OCI-LY1 (cell line): ENCODE results near the gene DCST2.

Experiments used
- H2AFZ ChIP-seq: fragments of 200-600 bp; sonication (generic), shearing (Covaris generic); 2 replicates; pipeline ENCODE4 v1.6.0; 2014; ENCODE audit warnings: antibody characterized with exemption, mild to moderate bottlenecking, low read length
- H3F3A ChIP-seq: fragments of 200-600 bp; sonication (generic), shearing (Covaris generic); 2 replicates; pipeline ENCODE4 v1.6.0; 2014; ENCODE audit warnings: mild to moderate bottlenecking, antibody characterized with exemption, low read length, moderate library complexity; ENCODE audit not compliant: insufficient read depth
- H3K27ac ChIP-seq: fragments of 200-600 bp; sonication (generic); 2 replicates; pipeline ENCODE4 v1.5.1; 2014; ENCODE audit warnings: low read length, mixed run types, mild to moderate bottlenecking, low read depth; ENCODE audit not compliant: poor library complexity, severe bottlenecking
- H3K27me3 ChIP-seq: fragments of 200-600 bp; sonication (generic); 2 replicates; pipeline ENCODE4 v1.6.0; 2014; ENCODE audit warnings: antibody characterized with exemption, mild to moderate bottlenecking, low read length, moderate library complexity; ENCODE audit not compliant: insufficient read depth
- H3K36me3 ChIP-seq: fragments of 200-600 bp; sonication (generic); 2 replicates; pipeline ENCODE4 v1.6.1; 2014; ENCODE audit warnings: mild to moderate bottlenecking, antibody characterized with exemption, low read length, moderate library complexity, mixed read lengths; ENCODE audit not compliant: insufficient read depth
- H3K4me1 ChIP-seq: fragments of 200-600 bp; sonication (generic); 2 replicates; pipeline ENCODE4 v1.5.1; 2014; ENCODE audit warnings: mild to moderate bottlenecking, low read length, moderate library complexity; ENCODE audit not compliant: insufficient read depth, severe bottlenecking
- H3K4me2 ChIP-seq: fragments of 200-600 bp; sonication (generic), shearing (Covaris generic); 2 replicates; pipeline ENCODE4 v1.6.1; 2014; ENCODE audit warnings: low read length
- H3K4me3 ChIP-seq: fragments of 200-600 bp; sonication (generic); 2 replicates; pipeline ENCODE4 v1.5.1; 2014; ENCODE audit warnings: low read length, low read depth, mild to moderate bottlenecking, mixed read lengths; ENCODE audit not compliant: poor library complexity, severe bottlenecking
- H3K79me2 ChIP-seq: fragments of 200-600 bp; shearing (Covaris generic); 2 replicates; pipeline ENCODE4 v1.6.1; 2016; ENCODE audit warnings: mixed run types, low read length, mixed read lengths; ENCODE audit not compliant: insufficient read depth
- H3K9ac ChIP-seq: fragments of 200-600 bp; sonication (generic), shearing (Covaris generic); 2 replicates; pipeline ENCODE4 v1.6.1; 2014; ENCODE audit warnings: mild to moderate bottlenecking, low read length, mixed read lengths
- H3K9me2 ChIP-seq: fragments of 200-600 bp; sonication (generic), shearing (Covaris generic); 2 replicates; pipeline ENCODE4 v1.6.1; 2014; ENCODE audit warnings: low read depth, mild to moderate bottlenecking, low read length, mixed read lengths
- H3K9me3 ChIP-seq: fragments of 200-600 bp; shearing (Covaris generic); 2 replicates; pipeline ENCODE4 v1.6.1; 2014; ENCODE audit warnings: low read length, mixed read lengths
- H4K20me1 ChIP-seq: fragments of 200-600 bp; sonication (generic), shearing (Covaris generic); 2 replicates; pipeline ENCODE4 v1.6.0; 2016; ENCODE audit warnings: mild to moderate bottlenecking, low read length; ENCODE audit not compliant: insufficient read depth
- CTCF ChIP-seq: fragments of 200-600 bp; sonication (generic), shearing (Covaris generic); IDR thresholded peaks from 2 replicates; pipeline ENCODE4 v1.5.1; 2017; ENCODE audit warnings: mild to moderate bottlenecking, antibody characterized with exemption, low read length, moderate library complexity, mixed read lengths
- EZH2 ChIP-seq: fragments of 200-600 bp; sonication (generic), shearing (Covaris generic); IDR thresholded peaks from 2 replicates; pipeline ENCODE4 v1.8.0; 2017; ENCODE audit warnings: borderline replicate concordance, mixed run types, mild to moderate bottlenecking, antibody characterized with exemption, low read length, moderate library complexity, mixed read lengths

The DCST2 gene

GRCh38 chr1:155037043-155037442 lies 3.5 kb upstream of the DCST2 start:
- no peaks in the 10 kb centered on the region for H3K4me1 ChIP-seq
- no peaks in the 10 kb centered on the region for H3K36me3 ChIP-seq
- no peak overlapping the region for H3K4me2 ChIP-seq
- no peaks in the 10 kb centered on the region for H3K9me3 ChIP-seq
- H3K4me3 ChIP-seq = no peak overlapping the region
- H3K9ac ChIP-seq = no peak overlapping the region
- H3K27me3 ChIP-seq = peaks cover 11% of the 10 kb centered on the region
- TF ChIP-seq CTCF = no peak
- no peak for TF ChIP-seq EZH2
- no peaks in the 10 kb centered on the region for H3F3A ChIP-seq
- H4K20me1 ChIP-seq = no peaks in the 10 kb centered on the region
- H3K9me2 ChIP-seq = no peaks in the 10 kb centered on the region
- H3K27ac ChIP-seq = no peak overlapping the region
- H3K79me2 ChIP-seq = no peaks in the 10 kb centered on the region
- H2AFZ ChIP-seq = no peak overlapping the region

- H3K27me3 ChIP-seq = peaks cover 11% of the 10 kb centered on the region
- H4K20me1 ChIP-seq = no peaks in the 10 kb centered on the region
- H2AFZ ChIP-seq = no peak overlapping the region
- H3K27ac ChIP-seq = no peak overlapping the region
- no peak overlapping the region for H3K4me2 ChIP-seq
- H3K36me3 ChIP-seq = no peaks in the 10 kb centered on the region
- no peak for TF ChIP-seq EZH2
- H3K79me2 ChIP-seq = no peaks in the 10 kb centered on the region
- no peaks in the 10 kb centered on the region for H3K4me1 ChIP-seq
- no peaks in the 10 kb centered on the region for H3F3A ChIP-seq
- H3K9me3 ChIP-seq = no peaks in the 10 kb centered on the region
- no peak overlapping the region for H3K4me3 ChIP-seq
- H3K9ac ChIP-seq = no peak overlapping the region
- no peaks in the 10 kb centered on the region for H3K9me2 ChIP-seq
Measured at GRCh38 chr1:155035936-155036335, 2.4 kb upstream of the DCST2 start.

DNA sequence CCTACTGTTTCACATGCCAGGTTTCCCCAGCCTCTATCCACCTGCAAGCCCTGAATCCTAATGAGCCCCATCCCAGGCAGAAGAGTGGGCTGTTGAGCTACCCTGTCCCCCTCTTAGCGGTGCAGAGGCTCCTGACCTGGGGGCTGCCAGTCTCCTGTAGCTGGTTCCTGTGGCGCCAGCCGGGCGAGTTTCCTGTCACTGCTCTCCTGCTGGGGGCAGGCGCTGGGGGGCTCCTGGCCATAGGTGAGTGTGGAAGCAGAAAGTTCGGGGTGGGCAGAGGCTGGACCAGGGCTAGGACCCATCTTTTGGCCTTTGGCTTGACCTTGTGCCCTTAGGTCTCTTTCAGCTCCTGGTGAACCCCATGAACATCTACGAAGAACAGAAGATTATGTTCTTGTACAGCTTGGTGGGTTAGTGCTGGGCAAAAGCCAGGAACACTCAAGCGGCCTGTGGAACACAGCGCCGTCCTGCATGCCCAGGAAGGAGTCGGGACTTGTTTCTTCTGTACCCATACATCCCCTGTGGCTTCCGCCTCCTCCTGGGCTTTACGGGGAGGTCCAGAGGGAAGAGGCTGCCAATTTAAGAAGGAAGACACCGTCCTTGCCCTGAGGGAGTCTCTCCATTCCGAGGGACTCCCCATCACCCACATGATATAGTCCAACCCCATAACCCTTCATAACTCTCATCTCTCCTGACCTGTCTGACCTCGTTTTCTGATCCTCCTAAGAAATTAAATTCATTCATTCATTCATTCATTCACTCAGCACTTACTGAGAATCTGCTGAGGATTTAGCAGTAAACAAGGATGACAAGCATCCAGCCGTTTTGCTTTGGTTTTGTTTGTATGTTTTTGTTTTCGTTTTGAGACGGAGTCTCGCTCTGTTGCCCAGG lies 982 bp upstream of the DCST2 start:
- H2AFZ ChIP-seq = no peak overlapping the region
- no peaks in the 10 kb centered on the region for H3K36me3 ChIP-seq
- TF ChIP-seq EZH2 = no peak
- no peak for TF ChIP-seq CTCF
- no peaks in the 10 kb centered on the region for H3F3A ChIP-seq
- no peak overlapping the region for H3K27ac ChIP-seq
- H3K9me3 ChIP-seq = no peaks in the 10 kb centered on the region
- no peaks in the 10 kb centered on the region for H3K4me1 ChIP-seq
- peaks cover 8% of the 10 kb centered on the region; the same call in 1 of the 2 replicates for H3K27me3 ChIP-seq
- no peak overlapping the region for H3K9ac ChIP-seq
- no peaks in the 10 kb centered on the region for H3K79me2 ChIP-seq
- no peak overlapping the region for H3K4me2 ChIP-seq
- no peak overlapping the region for H3K4me3 ChIP-seq
- no peaks in the 10 kb centered on the region for H4K20me1 ChIP-seq
- H3K9me2 ChIP-seq = no peaks in the 10 kb centered on the region
